Stomach (tissue), 9 donors: ENCODE data around the gene CSNK2A3. TPM values are rescaled to one million over a fixed set of nuclear protein-coding genes. Genes with fewer than 3 reads are reported as not detected.

Experiments used
- DNase-seq, 2 donors: peaks; one replicate each; pipeline versions ENCODE4 v3.0.0 to v3.0.0-alpha.2; 2013 to 2019
- H3K27ac ChIP-seq, 5 donors: fragments of 200-600 bp in 4 of 5; sonication (generic) in 4 of 5; one replicate each; pipeline ENCODE4 v1.5.1; 2013 to 2019; ENCODE audit warnings: mild to moderate bottlenecking in 1 of 5, moderate library complexity in 1 of 5
- H3K27me3 ChIP-seq, 3 donors: fragments of 200-600 bp; sonication (generic); one replicate each; pipeline ENCODE4 v1.5.1; 2017 to 2019; ENCODE audit warnings: mixed run types in 1 of 3
- H3K36me3 ChIP-seq, 4 donors: fragments of 200-600 bp; sonication (generic); 1 replicate in 3 of 4; 2 replicates in 1 of 4; pipeline ENCODE4 v1.5.1; 2016 to 2019
- H3K4me1 ChIP-seq, 4 donors: fragments of 200-600 bp; sonication (generic); one replicate each; pipeline ENCODE4 v1.5.1; 2016 to 2019
- H3K4me3 ChIP-seq, 4 donors: fragments of 200-600 bp; sonication (generic) in 3 of 4; one replicate each; pipeline ENCODE4 v1.5.1; 2016 to 2019; ENCODE audit warnings: mild to moderate bottlenecking in 1 of 4
- H3K9me3 ChIP-seq, 4 donors: fragments of 200-600 bp; sonication (generic); one replicate each; pipeline ENCODE4 v1.5.1; 2016 to 2019
- EP300 ChIP-seq: sonication (generic); formaldehyde crosslinking; IDR thresholded peaks from one replicate; pipeline ENCODE4 v1.6.1; 2017; ENCODE audit warnings: antibody characterized with exemption
- POLR2A ChIP-seq, 4 donors: fragments of 450-650 bp; IDR thresholded peaks; one replicate each; pipeline ENCODE4 v1.6.1; 2016; ENCODE audit warnings: antibody characterized with exemption in 4 of 4, control low read depth in 2 of 4, mild to moderate bottlenecking in 1 of 4, moderate library complexity in 1 of 4
- POLR2AphosphoS5 ChIP-seq, 3 donors: sonication (generic); formaldehyde crosslinking; IDR thresholded peaks; one replicate each; pipeline ENCODE4 v1.6.1; 2016; ENCODE audit warnings: antibody characterized with exemption in 3 of 3
- WGBS, 5 donors: extraction: QIAGEN DNeasy Blood & Tissue Kit in 3 of 5; methylation state at CpG; one replicate each; pipeline versions ENCODE4 v1.1.5 to v1.1.7; 2013 to 2018; 5-methylcytosine and 5-hydroxymethylcytosine counted together
- intact Hi-C: fragments of 100-400 bp; cut with DNase I; formaldehyde crosslinking; loops from one replicate; pipeline ENCODE4 v1.15.1; 2023; ENCODE audit warnings: low total_unique reads
- polyA plus RNA-seq, 3 donors: library from polyadenylated mRNA; stranded (reverse); fragments of 200-250 nt; gene quantifications; one replicate each; pipeline ENCODE4 v1.2.3, GENCODE V29; 2013
- total RNA-seq, 5 donors: library from RNA; depleted of rRNA; stranded (reverse); fragments of >200 nt; gene quantifications; one replicate each; pipeline versions ENCODE4 v1.1.0 to v1.2.3, GENCODE V29; 2014 to 2016
- TF ChIP-seq, protein P1 (sequence below), 7 experiments: fragments of 450-650 bp in 4 of 7; fragments of 200-600 bp in 3 of 7; sonication (generic) in 3 of 7; IDR thresholded peaks; one replicate each; pipeline ENCODE4 v1.5.1; 2016 to 2019; ENCODE audit warnings: antibody characterized with exemption in 7 of 7, control low read depth in 2 of 7, mild to moderate bottlenecking in 1 of 7
- donor health status: healthy with polysubstance abuse.
- donor health status: Bipolar disorder and iron deficiency.
- donor health status: healthy.

The CSNK2A3 gene
- total and polyA plus RNA-seq, 8 donors = 0.23 to 1.2 (median 0.73) TPM; not detected in 3

DNA sequence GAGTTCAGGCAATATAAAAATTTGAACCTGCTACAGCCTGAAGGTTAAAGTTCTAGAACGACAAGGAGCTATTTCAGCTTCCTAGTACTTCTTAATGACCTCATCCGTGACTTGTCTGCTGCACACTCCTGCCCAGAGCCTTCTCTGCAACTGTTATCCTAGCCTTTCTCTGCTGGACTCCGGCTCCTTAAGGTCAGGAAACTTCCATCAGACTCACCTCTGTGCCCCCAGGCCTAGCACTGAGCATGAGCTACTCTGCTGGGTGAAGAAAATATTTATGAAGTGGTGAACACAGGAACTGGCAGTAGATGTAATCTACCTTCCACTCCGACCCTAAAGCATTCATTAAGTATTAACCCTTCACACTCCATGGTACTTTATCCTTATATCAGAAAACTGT is 18.4 kb downstream of the CSNK2A3 start:
- no peaks in the 10 kb centered on the region for H3K4me1 ChIP-seq
- 56 to 69% (median 64%) methylated on average over 4 of the region's 4 CpGs for WGBS, 5 donors
- H3K9me3 ChIP-seq = no peaks in the 10 kb centered on the region
- TF ChIP-seq POLR2AphosphoS5 (IDR thresholded peaks at IDR 0.05) (no peak), POLR2A (IDR thresholded peaks at IDR 0.05) (no peak), EP300 (no peak)
- TF ChIP-seq, protein P1, sequence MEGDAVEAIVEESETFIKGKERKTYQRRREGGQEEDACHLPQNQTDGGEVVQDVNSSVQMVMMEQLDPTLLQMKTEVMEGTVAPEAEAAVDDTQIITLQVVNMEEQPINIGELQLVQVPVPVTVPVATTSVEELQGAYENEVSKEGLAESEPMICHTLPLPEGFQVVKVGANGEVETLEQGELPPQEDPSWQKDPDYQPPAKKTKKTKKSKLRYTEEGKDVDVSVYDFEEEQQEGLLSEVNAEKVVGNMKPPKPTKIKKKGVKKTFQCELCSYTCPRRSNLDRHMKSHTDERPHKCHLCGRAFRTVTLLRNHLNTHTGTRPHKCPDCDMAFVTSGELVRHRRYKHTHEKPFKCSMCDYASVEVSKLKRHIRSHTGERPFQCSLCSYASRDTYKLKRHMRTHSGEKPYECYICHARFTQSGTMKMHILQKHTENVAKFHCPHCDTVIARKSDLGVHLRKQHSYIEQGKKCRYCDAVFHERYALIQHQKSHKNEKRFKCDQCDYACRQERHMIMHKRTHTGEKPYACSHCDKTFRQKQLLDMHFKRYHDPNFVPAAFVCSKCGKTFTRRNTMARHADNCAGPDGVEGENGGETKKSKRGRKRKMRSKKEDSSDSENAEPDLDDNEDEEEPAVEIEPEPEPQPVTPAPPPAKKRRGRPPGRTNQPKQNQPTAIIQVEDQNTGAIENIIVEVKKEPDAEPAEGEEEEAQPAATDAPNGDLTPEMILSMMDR (IDR thresholded peaks at IDR 0.05) = no peak
- no peak overlapping the region for H3K4me3 ChIP-seq
- intact Hi-C loops = no loop called here
- H3K27ac ChIP-seq = no peak overlapping the region
- H3K36me3 ChIP-seq = no peaks in the 10 kb centered on the region
- DNase-seq = no peak
- H3K27me3 ChIP-seq = no peaks in the 10 kb centered on the region

GRCh38 chr11:11332141-11332710 is 20.8 kb downstream of the CSNK2A3 start:
- peaks cover 0 to 3% (median 0%) of the 10 kb centered on the region in 4 donors for H3K36me3 ChIP-seq
- H3K4me1 ChIP-seq = no peaks in the 10 kb centered on the region
- 72 to 94% (median 76%) methylated on average over 5 of the region's 5 CpGs for WGBS, 5 donors
- H3K27me3 ChIP-seq = no peaks in the 10 kb centered on the region
- H3K27ac ChIP-seq = no peak overlapping the region
- H3K4me3 ChIP-seq = no peak overlapping the region
- TF ChIP-seq, protein P1 (IDR thresholded peaks at IDR 0.05) = no peak
- TF ChIP-seq POLR2AphosphoS5 (IDR thresholded peaks at IDR 0.05) = no peak
- TF ChIP-seq EP300 = no peak
- TF ChIP-seq POLR2A (IDR thresholded peaks at IDR 0.05) = no peak
- DNase-seq = no peak
- no peaks in the 10 kb centered on the region for H3K9me3 ChIP-seq
- intact Hi-C loops = no loop called here

DNA sequence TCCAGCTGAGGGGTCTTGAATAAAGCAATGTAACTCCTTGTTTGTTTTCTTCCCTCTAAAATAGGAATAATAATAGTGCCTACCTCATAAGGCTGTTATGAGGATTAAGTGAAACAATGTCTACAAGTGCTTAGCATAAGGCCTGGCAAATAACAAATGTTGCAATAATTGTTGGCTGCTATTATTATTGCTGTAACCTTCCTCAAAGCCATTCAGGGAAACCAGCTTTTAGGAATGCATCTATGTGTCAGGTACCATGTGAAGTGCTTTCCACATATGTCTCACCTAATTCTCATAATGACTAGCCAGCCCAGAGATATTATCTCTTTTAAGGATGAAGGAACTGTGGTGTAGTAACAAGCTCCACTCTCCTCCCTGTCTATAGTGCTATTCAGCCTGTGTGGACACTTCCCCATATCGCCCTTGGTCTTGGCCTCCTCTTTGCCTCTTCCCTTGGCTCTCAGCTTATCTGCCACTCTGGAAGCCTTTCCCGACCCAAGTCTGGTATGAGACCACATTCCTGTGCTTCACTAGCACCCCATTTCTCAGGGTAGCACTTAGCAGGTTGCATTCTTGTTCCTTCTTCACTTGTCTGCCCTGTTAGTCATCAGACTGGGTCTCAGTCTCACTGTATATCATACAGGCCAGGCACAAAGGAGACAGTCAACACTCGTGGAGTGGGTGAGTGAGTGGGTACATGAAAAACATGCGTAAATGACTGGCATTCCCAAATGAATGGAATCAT is 23.8 kb downstream of the CSNK2A3 start:
- DNase-seq = no peak
- H3K4me3 ChIP-seq = no peak overlapping the region
- H3K27me3 ChIP-seq = no peaks in the 10 kb centered on the region
- TF ChIP-seq POLR2AphosphoS5 (IDR thresholded peaks at IDR 0.05) = no peak
- TF ChIP-seq, protein P1 (IDR thresholded peaks at IDR 0.05) = no peak
- no peak for TF ChIP-seq EP300
- no peak for TF ChIP-seq POLR2A (IDR thresholded peaks at IDR 0.05)
- intact Hi-C loops = no loop called here
- H3K9me3 ChIP-seq = no peaks in the 10 kb centered on the region
- no peak overlapping the region for H3K27ac ChIP-seq
- no peaks in the 10 kb centered on the region for H3K4me1 ChIP-seq
- WGBS, 5 donors = 67 to 80% (median 73%) methylated on average over 4 of the region's 4 CpGs
- peaks cover 0 to 10% (median 0%) of the 10 kb centered on the region in 4 donors for H3K36me3 ChIP-seq

- Histone ChIP-seq H3K4me1 (no peaks in the 10 kb centered on the region), H3K27ac (no peak overlapping the region), H3K9me3 (peaks cover 0 to 12% (median 6%) of the 10 kb centered on the region in 4 donors), H3K27me3 (no peaks in the 10 kb centered on the region), H3K4me3 (no peak overlapping the region), H3K36me3 (peaks cover 0 to 10% (median 0%) of the 10 kb centered on the region in 4 donors)
- no peak for DNase-seq
- intact Hi-C loops = no loop called here
- TF ChIP-seq, protein P1 (IDR thresholded peaks at IDR 0.05) = no peak
- no peak for TF ChIP-seq EP300
- WGBS, 5 donors = 57 to 81% (median 64%) methylated on average over 1 of the region's 1 CpG
Measured at GRCh38 chr11:11324090-11324489, 29.0 kb downstream of the CSNK2A3 start.
